Thoracic aorta (tissue), 2 donors: ENCODE results near the gene ARPC2. TPM values are rescaled to one million over a fixed set of nuclear protein-coding genes. Genes with fewer than 3 reads are reported as not detected.
A peak's percentile ranks its signal among the peaks of the same experiment; 100 is the strongest.

Source experiments
- ATAC-seq: fragments of 150-250 bp; one replicate; pipeline ENCODE4 v1.8.0; 2017; ENCODE audit warnings: low read depth; ENCODE audit not compliant: insufficient number of reproducible peaks, low FRiP score
- DNase-seq: peaks from one replicate; pipeline ENCODE4 v3.0.0-alpha.2; 2020; ENCODE audit warnings: low spot score
- H3K27ac ChIP-seq, 2 donors: fragments of 200-600 bp; sonication (generic); 1 replicate in 1 of 2; 2 replicates in 1 of 2; pipeline ENCODE4 v1.5.1; 2016; ENCODE audit warnings: mild to moderate bottlenecking in 2 of 2, moderate library complexity in 2 of 2
- H3K27me3 ChIP-seq: fragments of 200-600 bp; sonication (generic); replicated peaks from 2 replicates; pipeline ENCODE4 v1.6.0; 2016; ENCODE audit warnings: mild to moderate bottlenecking; ENCODE audit not compliant: insufficient read depth
- H3K36me3 ChIP-seq: fragments of 200-600 bp; sonication (generic); one replicate; pipeline ENCODE4 v1.5.1; 2016
- H3K4me1 ChIP-seq, 2 donors: fragments of 200-600 bp; sonication (generic); 1 replicate in 1 of 2; 2 replicates in 1 of 2; pipeline versions ENCODE4 v1.5.1 to v1.6.0; 2016; ENCODE audit warnings: low read depth in 2 of 2, mild to moderate bottlenecking in 1 of 2; ENCODE audit not compliant: control insufficient read depth in 1 of 2
- H3K4me3 ChIP-seq: fragments of 200-600 bp; sonication (generic); 2 replicates; pipeline ENCODE4 v1.5.1; 2016; ENCODE audit warnings: mild to moderate bottlenecking
- H3K9me3 ChIP-seq: fragments of 200-600 bp; sonication (generic); 2 replicates; pipeline ENCODE4 v1.5.1; 2016
- CTCF ChIP-seq: fragments of 200-600 bp; sonication (generic); IDR thresholded peaks from one replicate; pipeline ENCODE4 v1.5.1; 2019; ENCODE audit warnings: antibody characterized with exemption
- total RNA-seq, 2 donors: library from RNA; depleted of rRNA; stranded (reverse); fragments of >200 nt; gene quantifications; one replicate each; pipeline versions ENCODE4 v1.1.0 to v1.2.3, GENCODE V29; 2016

The ARPC2 gene
- total RNA-seq, 2 donors from 2014 or later: 378 to 469 TPM

GRCh38 chr2:218186876-218187275, 30.1 kb upstream of the ARPC2 start:
- DNase-seq (no peak), ATAC-seq (no peak)
- Histone ChIP-seq H3K4me3 (no peak overlapping the region), H3K27me3 (no peaks in the 10 kb centered on the region), H3K4me1 (peaks cover 0 to 14% of the 10 kb centered on the region in 2 donors), H3K9me3 (no peaks in the 10 kb centered on the region), H3K36me3 (no peaks in the 10 kb centered on the region), H3K27ac (no peak overlapping the region)
- no peak for TF ChIP-seq CTCF

- Histone ChIP-seq H3K4me1 (peaks cover 0 to 14% of the 10 kb centered on the region in 2 donors), H3K4me3 (no peak overlapping the region), H3K27me3 (no peaks in the 10 kb centered on the region), H3K27ac (peak overlapping the region in 1 of 2 donors; percentile 22), H3K9me3 (no peaks in the 10 kb centered on the region), H3K36me3 (no peaks in the 10 kb centered on the region)
- DNase-seq: no peak
- TF ChIP-seq CTCF: no peak
- ATAC-seq: no peak
Observed at GRCh38 chr2:218187296-218188015, 29.5 kb upstream of the ARPC2 start.

GRCh38 chr2:218188528-218188927, 28.5 kb upstream of the ARPC2 start:
- Histone ChIP-seq H3K27me3 (no peaks in the 10 kb centered on the region), H3K36me3 (no peaks in the 10 kb centered on the region), H3K4me3 (no peak overlapping the region), H3K4me1 (peaks cover 0 to 14% of the 10 kb centered on the region in 2 donors), H3K27ac (no peak overlapping the region), H3K9me3 (no peaks in the 10 kb centered on the region)
- TF ChIP-seq CTCF: no peak
- DNase-seq: no peak
- ATAC-seq: no peak

- DNase-seq (no peak), ATAC-seq (no peak)
- no peaks in the 10 kb centered on the region for H3K27me3 ChIP-seq
- H3K27ac ChIP-seq: no peak overlapping the region
- no peaks in the 10 kb centered on the region for H3K4me1 ChIP-seq
- no peak overlapping the region for H3K4me3 ChIP-seq
- no peaks in the 10 kb centered on the region for H3K9me3 ChIP-seq
- no peaks in the 10 kb centered on the region for H3K36me3 ChIP-seq
- TF ChIP-seq CTCF: no peak
Observed at GRCh38 chr2:218192902-218193430, 24.0 kb upstream of the ARPC2 start.

- no peak for DNase-seq
- H3K27me3 ChIP-seq: no peaks in the 10 kb centered on the region
- TF ChIP-seq CTCF: no peak
- H3K36me3 ChIP-seq: no peaks in the 10 kb centered on the region
- H3K27ac ChIP-seq: no peak overlapping the region
- H3K9me3 ChIP-seq: no peaks in the 10 kb centered on the region
- ATAC-seq: no peak
- H3K4me1 ChIP-seq: no peaks in the 10 kb centered on the region
- no peak overlapping the region for H3K4me3 ChIP-seq
Observed at GRCh38 chr2:218193701-218194100, 23.3 kb upstream of the ARPC2 start.
